HG03378 (cell line): ENCODE measurements around the gene TEDC2.
A peak's percentile ranks its signal among the peaks of the same experiment; 100 is the strongest.

Experiments used
- ATAC-seq: cut with Tn5 transposase; IDR thresholded peaks from one replicate; pipeline ENCODE4 v1.9.1; 2021; ENCODE audit warnings: mild to moderate bottlenecking, moderate library complexity; ENCODE audit not compliant: unreplicated experiment

The TEDC2 gene

GRCh38 chr16:2511128-2511800 lies 51.4 kb downstream of the TEDC2 start:
- ATAC-seq = no peak

GRCh38 chr16:2511996-2512734 lies 52.3 kb downstream of the TEDC2 start:
- no peak for ATAC-seq

GRCh38 chr16:2512735-2513404 lies 53.0 kb downstream of the TEDC2 start:
- ATAC-seq = no peak

- peak; percentile 47 for ATAC-seq
These were observed 53.8 kb downstream of the TEDC2 start, which contains the start of gene ATP6V0C for GRCh38 chr16:2513405-2514332. TSS of gene ATP6V0C (plus strand) at chr16:2513952. CDS start at chr16:2514104, 152 bp downstream.
